Suppressor macrophage treated with lipopolysaccharide for 1 hour (primary cell): ENCODE results near the gene RHBDL2.
"Not testable (repeated sequence)": the region's sequence is repeated elsewhere in the genome, so short reads cannot be mapped to it uniquely, and the experiment has no call there.

Source experiments
- DNase-seq, 3 donors: peaks; one replicate each; pipeline ENCODE4 v3.0.0-alpha.2; 2020 to 2022

Gene RHBDL2

DNA sequence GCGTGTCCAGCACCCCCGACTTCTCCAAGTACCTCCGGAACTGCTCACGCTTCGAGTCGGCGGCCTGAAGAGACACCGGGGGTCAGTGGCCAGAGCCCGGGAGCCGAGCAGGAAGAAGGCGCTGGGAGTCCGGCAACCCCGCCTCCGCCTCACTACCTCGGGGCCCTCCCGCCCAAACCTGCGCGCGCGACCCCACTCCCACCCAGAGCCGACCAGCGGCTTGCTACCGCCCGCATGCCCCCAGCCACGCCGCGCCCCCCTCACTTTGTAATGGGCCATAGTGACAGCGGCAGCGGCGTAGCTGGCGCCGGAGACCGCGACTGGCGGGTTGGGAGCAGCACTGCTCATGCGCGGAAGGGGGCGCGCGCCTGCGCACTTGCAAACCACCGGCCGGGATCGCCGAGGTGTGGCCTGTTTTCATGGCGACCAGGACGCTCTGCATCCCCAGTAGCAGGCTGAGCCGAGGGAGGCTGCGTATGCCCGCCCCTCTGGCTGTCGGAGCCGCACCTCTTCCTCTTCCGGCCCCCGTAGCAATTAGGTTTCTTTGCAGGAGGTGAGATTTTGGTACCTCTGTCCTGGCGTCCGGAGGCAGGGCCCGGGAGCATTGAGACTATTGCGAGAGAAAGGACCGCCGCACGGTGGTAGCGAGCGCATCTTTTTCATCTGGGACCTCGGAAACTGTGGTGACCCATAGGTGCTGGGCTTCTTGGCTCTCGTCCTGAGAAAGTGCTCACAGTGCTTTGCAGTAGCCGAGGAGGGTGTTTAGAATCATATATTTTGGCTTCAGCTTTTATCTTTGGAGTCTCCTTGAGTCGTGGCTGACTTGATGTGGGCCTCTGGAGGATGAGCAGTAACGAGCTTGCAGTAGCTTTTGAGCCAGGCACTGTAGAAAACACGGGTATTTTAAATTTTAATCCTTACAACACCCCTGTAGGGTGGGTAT lies 68.3 kb downstream of the RHBDL2 start, which contains the start of gene MYCBP:
MYCBP (minus strand) TSS at position 322 of the 943 bp plus-strand sequence; CDS start at position 279, 43 bp downstream.
- DNase-seq, result peak; percentile 96 to 97 (median 97)

DNA sequence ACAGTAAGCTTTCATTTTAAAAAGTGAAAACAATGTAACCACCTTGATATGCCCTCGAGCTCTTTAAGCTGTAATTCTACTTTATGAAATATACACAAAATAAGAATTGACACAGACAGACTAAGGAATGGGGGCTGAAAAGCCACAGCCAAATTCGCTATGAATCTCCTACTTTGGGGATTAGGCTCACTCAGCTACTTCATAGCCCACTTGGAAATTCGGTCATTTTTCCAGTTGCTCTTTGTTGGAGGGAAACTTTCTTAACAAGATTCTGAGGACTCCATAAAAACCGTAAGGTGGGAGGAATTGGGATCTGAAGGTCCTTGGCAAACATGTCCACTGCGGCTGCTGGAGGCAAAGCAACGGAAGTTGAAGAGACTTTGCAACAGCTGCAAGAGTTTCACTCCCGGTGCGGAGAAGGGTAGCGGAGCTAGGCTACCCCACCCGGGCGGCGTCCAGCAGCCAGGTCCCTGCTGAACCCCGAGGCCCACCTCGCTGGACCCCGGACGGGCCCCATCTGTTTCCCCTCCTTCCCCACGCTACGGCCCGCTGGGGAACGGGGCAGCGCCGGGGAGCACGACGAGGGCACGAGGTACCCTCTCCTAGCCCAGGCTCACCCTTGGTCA lies 69.1 kb downstream of the RHBDL2 start:
- peak; percentile 31 to 41 (median 33) for DNase-seq

DNA sequence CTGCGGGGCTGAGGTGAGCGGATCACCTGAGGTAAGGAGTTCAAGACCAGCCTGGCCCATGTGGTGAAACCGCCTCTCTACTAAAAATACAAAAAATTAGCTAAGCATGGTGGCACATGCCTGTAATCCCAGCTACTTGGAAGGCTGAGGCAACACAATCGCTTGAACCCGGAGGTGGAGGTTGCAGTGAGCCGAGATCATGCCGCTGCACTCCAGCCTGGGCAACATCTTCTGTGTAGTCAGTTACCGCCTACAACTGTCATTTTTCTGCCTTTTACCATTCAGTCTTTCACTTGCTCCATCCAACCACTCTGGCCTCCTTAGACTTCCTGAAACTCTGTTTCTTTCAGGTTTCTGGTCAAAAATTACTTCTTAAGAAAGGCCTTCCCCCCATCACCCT lies 70.6 kb downstream of the RHBDL2 start:
- DNase-seq, result no peak

DNA sequence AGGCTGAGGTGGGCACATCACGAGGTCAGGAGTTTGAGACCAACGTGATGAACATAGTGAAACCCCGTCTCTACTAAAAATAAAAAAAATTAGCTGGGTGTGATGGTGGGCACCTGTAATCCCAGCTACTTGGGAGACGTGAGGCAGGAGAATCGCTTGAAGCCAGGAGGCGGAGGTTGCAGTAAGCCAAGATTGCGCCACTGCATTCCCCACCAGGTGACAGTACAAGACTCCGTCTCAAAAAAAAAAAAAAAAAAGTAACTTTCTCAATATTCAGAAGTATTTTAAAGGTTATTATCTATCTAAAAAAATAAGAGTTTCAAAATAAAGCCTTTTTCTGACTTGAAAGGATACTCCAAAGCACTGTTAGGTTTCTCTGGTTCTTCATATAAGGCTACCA lies 74.4 kb downstream of the RHBDL2 start:
- no peak for DNase-seq

DNA sequence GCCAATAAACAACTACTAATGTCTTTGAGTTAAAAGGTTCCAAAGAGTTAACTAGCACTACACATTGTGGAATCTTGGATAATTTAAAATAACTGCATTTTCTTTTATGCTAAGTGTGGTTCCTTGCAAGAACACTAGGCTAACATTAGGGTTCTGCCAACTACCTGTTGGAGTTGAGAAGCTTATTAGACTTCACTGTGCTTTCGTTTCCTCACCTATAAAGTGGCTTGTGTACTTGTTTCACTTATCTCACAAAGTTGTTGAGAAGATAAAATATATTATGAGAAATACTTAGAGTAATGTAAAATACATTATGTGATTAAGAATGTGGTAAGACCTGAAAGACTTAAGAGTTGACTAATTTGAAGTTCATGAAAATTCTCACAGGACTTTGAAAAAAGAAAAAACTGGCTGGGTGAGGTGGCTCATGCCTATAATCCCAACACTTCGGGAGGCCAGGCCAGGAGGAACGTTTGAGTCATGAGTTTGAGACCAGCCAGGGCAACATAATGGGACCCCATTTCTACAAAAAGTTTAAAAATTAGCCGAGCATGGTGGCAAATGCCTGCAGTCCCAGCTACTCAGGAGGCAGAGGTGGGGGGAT lies 76.4 kb downstream of the RHBDL2 start:
- no peak for DNase-seq

DNA sequence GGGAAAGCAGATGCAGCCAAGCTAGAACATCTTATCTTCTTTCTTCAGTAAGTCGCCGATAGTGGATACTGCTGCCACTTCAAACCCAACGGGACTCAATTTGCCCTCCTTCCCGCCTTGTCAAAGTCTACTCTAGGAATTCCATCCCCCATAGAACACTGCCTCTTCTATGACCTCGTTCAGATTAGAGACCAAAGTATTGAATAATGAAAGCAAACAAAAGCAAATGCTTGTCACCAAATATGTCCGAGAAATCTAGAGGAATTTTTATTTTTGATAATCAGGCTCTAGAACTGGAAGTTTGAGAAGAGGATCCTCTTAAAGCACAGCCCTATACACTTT lies 81.2 kb downstream of the RHBDL2 start:
- DNase-seq, result no peak

DNA sequence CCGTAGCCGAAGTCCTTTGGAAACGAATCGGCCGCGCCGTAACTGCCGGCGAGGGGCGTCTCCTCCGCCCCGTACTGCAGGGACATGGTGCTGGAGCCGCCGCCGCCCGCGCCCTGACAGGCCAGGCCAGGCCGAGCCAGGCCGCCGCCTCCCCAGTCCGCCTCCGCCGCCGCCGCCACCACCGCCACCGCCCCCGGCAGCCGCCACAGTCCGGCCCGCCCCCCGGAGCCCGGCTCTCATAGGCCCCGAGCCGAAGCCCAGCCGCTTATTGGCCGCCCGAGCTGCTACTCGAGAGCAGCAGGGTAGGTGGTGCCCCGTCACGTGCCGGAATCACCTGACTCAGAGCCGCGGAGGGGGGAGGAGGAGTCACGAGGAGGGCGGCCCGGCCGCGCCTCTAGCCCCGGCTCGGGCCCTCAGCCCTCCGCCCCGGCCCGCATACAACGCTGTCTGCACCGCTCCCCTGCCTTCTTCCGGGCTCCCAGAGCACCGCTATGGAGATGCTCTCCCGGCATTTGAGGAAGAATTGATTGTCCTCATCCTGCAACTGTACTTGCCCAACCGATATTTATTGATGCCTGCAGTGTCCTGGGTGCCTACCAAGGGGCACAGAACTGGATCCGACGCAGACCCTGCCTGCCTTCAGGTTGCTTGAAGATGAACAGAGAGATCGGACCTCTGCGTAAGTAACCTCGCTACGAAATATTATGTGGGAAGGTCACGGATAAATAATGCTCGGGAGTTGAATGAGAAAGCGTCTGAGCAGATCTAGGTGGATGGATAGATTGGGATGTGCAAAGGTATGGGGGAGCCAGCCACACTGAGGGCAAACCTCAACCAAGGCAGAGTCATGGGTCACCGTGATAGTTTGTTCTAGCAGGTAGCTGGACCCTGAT lies 81.8 kb downstream of the RHBDL2 start, which contains the start of gene RRAGC:
RRAGC (minus strand) TSS at position 212 of the 893 bp plus-strand sequence; CDS start at position 86, 126 bp downstream.
- DNase-seq, result peak; percentile 99

DNA sequence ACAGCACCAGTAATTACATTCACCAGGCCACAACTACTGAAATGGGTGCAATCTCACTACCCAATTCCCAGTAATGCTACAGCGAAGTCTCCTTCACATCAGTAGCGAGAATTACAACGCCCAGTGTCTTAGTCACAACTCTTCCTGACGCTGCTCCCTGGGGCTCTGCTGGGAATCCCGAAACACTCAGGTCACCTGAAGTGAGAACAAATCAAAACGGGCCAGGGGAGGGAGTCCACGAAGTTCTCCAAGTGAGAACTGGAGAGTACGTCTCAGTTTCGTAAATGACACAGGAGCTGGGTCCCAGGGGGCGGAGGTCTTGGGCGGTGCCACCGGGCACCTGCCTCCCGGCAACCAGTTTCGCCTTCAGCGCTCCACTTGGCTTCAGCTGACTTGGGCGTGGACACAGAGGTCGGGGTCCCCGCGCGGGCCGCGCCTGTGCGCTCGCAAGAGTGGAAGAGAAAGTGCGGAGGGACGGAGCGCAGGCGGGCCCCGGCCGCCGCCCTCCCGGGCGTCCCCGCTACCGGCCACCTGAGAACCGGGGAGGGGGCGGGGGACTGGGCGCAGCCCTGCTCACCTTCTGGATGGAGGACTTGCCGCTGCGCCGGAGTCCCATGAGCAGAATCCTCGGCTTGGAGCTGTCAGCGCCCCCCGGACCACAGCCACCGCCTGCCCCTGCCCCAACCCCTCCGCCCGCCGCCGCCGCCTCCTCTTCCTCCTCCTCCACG lies 82.6 kb downstream of the RHBDL2 start:
- DNase-seq, result peak; percentile 84 to 96 (median 90)

DNA sequence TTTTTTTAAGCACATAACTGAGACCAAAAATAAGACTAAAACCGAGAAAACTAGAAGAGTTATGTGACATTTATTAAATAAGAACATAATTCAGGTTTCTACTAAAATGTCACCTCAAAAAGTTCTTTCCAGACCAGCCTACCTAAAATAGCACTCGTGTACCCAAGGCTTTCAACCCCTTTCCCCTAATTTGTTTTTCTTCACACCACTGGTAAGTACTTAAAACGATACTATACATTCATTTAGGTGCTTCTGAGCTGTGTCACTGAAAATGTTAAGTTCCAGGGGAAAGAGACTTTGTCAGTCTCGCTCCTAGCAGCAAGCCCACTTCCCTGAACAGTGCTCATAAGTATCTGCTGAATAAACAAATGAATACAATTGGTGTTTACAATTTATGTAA lies 88.8 kb downstream of the RHBDL2 start:
- DNase-seq, result no peak

DNA sequence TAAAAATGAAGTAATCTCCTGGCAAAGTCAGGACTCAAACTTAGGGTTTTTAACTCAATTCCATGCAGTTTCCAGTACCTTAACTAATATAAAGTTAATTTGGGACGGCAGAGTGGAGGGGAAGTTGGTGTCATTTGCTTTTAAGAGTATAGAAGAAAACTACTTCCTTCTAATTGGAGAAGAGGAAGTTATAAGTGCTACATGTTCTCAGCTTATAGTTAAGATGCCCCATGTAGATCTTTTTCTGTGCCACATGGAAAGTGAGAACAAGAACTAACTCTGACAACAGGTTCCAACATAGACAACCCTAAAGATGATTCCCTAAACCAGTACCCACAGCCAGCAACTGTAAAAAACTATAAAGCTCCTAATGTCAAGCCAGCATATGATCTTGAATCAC lies 93.6 kb downstream of the RHBDL2 start:
- DNase-seq, result peak; percentile 39 to 66 (median 66)

DNA sequence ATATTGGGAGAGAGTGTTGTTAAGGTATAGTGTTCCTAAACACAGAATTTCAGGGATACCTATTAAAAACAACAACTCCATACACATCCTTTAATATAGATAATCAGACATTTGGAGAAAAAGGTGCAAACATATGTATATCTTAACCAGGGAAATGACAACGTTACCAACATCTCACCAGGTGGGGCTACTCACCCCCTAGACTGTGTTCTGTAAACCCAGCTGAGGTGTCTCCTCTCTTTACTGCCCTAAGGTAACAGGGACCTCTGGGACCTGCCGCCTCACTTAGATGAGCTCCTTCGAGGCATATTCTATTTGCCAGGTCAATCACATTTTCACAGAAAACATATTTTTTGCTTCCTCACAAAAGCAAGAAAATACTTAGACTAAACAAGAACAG lies 95.4 kb downstream of the RHBDL2 start:
- DNase-seq, result no peak

DNA sequence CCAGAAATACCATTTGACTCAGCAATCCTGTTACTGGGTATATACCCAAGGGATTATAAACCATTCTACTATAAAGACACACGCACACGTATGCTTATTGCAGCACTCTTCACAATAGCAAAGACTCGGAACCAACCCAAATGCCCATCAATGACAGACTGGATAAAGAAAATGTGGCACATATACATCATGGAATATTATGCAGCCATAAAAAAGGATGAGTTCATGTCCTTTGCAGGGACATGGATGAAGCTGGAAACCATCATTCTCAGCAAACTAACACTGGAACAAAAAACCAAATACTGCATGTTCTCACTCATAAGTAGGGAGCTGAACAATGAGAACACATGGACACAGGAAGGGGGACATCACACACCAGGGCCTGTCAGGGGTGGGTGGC lies 96.5 kb downstream of the RHBDL2 start:
- not testable (repeated sequence) for DNase-seq

DNA sequence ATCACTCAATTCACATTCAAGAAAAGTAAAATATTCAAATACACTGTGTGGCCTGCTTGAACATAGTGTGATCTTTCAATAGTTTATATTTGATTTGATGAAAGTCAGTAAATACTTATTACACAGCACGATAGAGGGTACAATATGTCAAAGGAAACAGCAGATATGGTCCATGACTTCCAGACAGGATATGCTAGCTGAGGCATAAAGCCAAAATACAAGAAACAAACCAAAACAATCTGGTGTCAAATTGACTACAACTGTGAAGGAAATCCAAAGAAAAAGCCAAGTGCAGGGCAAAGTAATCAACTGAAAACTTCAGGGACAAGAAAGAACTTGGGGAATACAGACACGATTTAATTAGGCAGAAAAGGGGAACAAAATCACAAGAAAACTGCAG lies 101.3 kb downstream of the RHBDL2 start:
- DNase-seq, result no peak

DNA sequence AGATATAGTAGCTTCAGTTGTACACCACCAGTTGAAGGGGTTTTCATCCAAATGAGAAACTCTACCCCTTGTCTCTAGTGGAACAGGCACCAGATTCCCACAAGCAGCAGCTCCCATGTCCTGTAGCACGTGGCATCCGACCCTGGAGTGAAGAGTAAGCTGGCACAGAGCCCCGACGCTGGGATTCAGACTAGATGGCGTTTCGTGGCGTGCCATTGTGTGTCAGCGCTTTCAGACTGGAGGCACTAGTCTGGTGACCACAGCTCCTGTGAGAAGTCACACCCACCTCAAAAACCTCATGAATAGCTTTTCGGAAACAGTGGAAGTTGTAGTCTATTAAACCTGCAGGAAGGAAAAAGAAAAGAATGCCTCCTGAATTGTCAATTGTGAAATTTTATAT lies 102.3 kb downstream of the RHBDL2 start:
- no peak for DNase-seq

DNA sequence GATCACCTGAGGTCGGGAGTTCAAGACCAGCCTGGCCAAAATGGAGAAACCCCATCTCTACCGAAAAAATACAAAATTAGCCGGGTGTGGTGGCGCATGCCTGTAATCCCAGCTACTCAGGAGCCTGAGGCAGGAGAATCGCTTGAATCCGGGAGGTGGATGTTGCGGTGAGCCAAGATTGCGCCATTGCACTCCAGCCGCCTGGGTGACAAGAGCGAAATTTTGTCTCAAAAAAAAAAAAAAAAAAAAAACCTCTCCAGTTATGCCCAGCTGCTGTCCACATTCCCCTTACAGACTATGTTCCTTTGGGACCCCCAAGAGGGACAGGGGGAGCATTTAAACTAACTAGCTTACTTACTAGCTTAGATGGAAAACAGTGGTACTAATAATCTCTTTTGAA lies 105.3 kb downstream of the RHBDL2 start:
- not testable (repeated sequence) for DNase-seq
